Measurements from ENCODE around the gene PCID2. TPM values are rescaled to one million over a fixed set of nuclear protein-coding genes. Genes with fewer than 3 reads are reported as not detected.
A peak's percentile ranks its signal among the peaks of the same experiment; 100 is the strongest.

Gene PCID2
- total RNA-seq, 4 donors from 2014 or later, result 28.0 to 44.2 (median 40.3) TPM

DNA sequence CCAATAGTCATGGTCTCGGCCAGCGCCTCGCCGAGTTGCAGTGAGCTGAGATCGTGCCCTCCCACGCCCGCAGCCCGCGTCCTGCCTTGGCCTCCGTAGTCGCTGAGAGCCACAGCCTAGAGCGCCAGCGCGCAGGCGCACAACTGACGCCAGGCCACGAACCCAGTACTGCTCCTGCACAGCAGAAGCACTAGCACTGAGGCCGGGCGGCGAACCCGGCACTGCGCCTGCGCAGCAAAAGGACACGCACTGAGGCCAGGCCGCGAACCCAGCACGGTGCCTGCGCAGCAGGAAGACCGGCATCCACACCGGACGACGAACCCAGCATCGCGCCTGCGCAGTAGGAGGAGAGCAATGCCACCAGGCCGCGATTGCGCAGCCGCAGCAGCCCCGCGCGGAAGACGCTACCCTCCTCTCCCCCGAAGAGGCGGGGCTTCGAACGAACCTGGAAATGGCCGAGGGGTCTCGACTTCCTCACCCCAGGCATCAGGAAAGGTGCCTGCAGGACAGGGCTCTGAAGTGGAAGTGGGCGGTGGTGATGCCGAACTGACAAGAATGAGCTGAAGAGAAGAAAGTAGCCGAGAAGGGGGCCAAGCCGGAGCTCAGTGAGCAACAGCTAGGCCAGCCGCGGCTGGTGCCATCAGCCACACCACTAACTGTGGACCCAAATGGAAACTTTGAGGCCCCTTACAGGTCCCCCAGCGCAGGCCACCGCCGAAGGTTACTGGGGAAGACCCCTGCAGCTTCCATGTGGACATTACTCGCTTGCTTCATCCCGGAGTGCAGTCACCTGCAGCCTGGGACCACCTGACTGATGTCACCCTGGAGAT, 78.3 kb downstream of the PCID2 start:
- no peak overlapping the region for H3K4me3 ChIP-seq (ENCODE audit: low read depth, poor library complexity, severe bottlenecking)
- intact Hi-C loops (cut with DNase I; ENCODE audit: low total_unique reads), result no loop called here
- TF ChIP-seq POLR2A (IDR thresholded peaks at IDR 0.05), result no peak
- TF ChIP-seq, protein P1, sequence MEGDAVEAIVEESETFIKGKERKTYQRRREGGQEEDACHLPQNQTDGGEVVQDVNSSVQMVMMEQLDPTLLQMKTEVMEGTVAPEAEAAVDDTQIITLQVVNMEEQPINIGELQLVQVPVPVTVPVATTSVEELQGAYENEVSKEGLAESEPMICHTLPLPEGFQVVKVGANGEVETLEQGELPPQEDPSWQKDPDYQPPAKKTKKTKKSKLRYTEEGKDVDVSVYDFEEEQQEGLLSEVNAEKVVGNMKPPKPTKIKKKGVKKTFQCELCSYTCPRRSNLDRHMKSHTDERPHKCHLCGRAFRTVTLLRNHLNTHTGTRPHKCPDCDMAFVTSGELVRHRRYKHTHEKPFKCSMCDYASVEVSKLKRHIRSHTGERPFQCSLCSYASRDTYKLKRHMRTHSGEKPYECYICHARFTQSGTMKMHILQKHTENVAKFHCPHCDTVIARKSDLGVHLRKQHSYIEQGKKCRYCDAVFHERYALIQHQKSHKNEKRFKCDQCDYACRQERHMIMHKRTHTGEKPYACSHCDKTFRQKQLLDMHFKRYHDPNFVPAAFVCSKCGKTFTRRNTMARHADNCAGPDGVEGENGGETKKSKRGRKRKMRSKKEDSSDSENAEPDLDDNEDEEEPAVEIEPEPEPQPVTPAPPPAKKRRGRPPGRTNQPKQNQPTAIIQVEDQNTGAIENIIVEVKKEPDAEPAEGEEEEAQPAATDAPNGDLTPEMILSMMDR (IDR thresholded peaks at IDR 0.05), result no peak
- peak in 1 of 2 donors; percentile 83 for DNase-seq (ENCODE audit: low spot score in 2 of 2)
- 50 to 60% methylated on average over 59 of the region's 60 CpGs for WGBS, 2 donors

DNA sequence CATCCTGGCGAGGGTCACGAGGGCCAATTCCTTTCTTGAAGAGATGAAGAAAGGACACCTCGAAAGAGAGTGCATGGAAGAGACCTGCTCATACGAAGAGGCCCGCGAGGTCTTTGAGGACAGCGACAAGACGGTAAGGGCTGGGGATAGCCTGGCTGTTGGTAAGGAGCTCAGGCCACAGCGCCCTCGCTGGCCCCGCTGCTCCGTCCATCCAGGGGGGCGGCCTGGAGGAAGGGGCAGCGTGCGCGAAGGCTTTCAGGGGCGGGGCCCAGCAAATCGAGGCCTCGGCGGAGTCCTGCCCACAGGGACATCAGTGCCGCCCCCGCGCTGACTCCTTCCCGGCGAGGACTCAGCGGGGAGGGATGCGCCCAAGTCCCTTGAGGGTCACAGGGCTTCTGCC, 79.0 kb downstream of the PCID2 start:
- H3K4me3 ChIP-seq (ENCODE audit: low read depth, poor library complexity, severe bottlenecking), result no peak overlapping the region
- intact Hi-C loops (cut with DNase I; ENCODE audit: low total_unique reads), result no loop called here
- TF ChIP-seq, protein P1 (IDR thresholded peaks at IDR 0.05), result no peak
- no peak for TF ChIP-seq POLR2A (IDR thresholded peaks at IDR 0.05)
- DNase-seq (ENCODE audit: low spot score in 2 of 2), result peak in 1 of 2 donors; percentile 80
- 77 to 83% methylated on average over 27 of the region's 27 CpGs for WGBS, 2 donors

Other genes starting within 250 kb of the PCID2 start
- gene MCF2L, start 239.5 kb downstream of the PCID2 start, total RNA-seq, result 10 to 100 TPM; 46.5 to 89.7 (median 55.0) TPM
- under 1 TPM in 1 of 4 donors, not detected in 3; 0.13 TPM for gene F7, start 102.9 kb downstream of the PCID2 start, total RNA-seq
- gene F10, start 85.9 kb downstream of the PCID2 start, total RNA-seq, result 10 to 100 TPM in 1 of 4 donors, 1 to 10 TPM in 3; 6.5 to 31.0 (median 9.3) TPM
- not detected for gene PROZ, start 50.0 kb downstream of the PCID2 start, total RNA-seq
- 100 to 1,000 TPM in 3 of 4 donors, 10 to 100 TPM in 1; 80.7 to 146 (median 105) TPM for gene CUL4A, start 944 bp upstream of the PCID2 start, total RNA-seq
- 100 to 1,000 TPM; 198 to 240 (median 209) TPM for gene LAMP1, start 88.6 kb upstream of the PCID2 start, total RNA-seq
- gene GRTP1, start 155.5 kb upstream of the PCID2 start, total RNA-seq, result 10 to 100 TPM; 23.8 to 38.1 (median 30.3) TPM
- gene ADPRHL1, start 244.8 kb upstream of the PCID2 start, total RNA-seq, result 1 to 10 TPM; 1.9 to 9.4 (median 6.5) TPM

Data from lower leg skin (tissue), 4 donors.